Measurements from ENCODE around the gene ENTPD7.

DNA sequence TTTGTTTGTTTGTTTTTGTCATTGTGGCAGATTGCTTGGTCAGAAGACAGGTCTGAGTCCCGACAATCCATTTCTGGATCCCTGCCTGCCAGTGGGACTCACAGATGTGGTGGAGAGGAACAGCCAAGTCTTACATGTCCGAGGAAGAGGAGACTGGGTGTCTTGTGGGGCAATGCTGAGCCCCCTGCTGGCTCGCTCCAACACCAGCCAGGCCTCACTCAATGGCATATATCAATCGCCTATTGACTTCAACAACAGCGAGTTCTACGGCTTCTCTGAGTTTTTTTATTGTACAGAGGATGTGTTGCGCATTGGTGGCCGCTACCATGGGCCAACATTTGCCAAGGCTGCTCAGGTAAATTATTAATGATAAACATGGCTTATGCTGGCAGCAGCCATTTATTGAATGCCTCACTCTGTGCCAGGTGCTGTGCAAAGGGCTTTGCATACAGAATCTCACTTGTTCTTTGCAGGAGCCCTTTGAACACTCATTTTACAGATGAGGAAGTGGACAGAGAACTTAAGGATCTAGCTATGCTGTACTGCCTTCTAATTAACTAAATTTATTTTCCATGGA is 39.3 kb downstream of the ENTPD7 start:
- TF ChIP-seq CTCF (IDR thresholded peaks at IDR 0.05) (peak in 3 of 6 experiments; percentile 24 to 32 (median 31)), POLR2A (IDR thresholded peaks at IDR 0.05) (no peak)
